Raji (cell line): ENCODE results near the gene PODNL1.

Source experiments
- POLR2A ChIP-seq: IDR thresholded peaks from 2 replicates; pipeline ENCODE4 v1.6.1; 2011; ENCODE audit warnings: low read depth, low read length, control low read depth; ENCODE audit not compliant: insufficient read depth

Gene PODNL1

GRCh38 chr19:13923194-13923987, 14.8 kb downstream of the PODNL1 start:
- TF ChIP-seq POLR2A = no peak

GRCh38 chr19:13920940-13921747, 17.1 kb downstream of the PODNL1 start:
- TF ChIP-seq POLR2A = no peak

- no peak for TF ChIP-seq POLR2A
These were observed 17.7 kb downstream of the PODNL1 start for GRCh38 chr19:13920524-13920923.

DNA sequence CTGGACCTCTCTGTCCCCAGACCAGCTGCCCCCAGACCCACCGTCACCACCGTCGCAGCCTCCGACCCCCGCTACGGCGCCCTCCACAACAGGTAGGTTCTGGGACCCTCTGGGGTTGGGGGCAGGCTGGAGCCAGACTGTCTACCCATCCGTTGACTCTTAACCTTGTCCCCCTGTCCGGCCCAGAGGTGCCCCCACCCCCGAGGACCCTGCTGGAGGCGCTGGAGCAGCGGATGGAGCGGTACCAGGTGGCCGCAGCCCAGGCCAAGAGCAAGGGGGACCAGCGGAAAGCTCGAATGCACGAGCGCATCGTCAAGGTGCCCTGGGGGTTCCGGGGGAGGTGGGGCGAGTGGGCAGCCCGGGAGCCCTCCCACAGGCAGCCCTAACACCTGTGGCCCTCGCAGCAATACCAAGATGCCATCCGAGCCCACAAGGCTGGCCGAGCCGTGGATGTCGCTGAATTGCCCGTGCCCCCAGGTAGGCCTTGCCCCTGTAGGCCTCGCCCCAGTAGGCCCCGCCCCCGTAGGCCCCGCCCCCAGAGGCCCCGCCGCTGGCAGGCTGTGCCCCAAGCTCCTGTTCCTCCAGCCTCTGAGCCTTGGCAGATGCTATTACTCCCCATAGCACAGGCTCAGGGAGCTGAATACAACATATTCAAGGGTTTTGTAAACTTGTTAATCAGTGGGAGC, 19.3 kb downstream of the PODNL1 start:
- no peak for TF ChIP-seq POLR2A

DNA sequence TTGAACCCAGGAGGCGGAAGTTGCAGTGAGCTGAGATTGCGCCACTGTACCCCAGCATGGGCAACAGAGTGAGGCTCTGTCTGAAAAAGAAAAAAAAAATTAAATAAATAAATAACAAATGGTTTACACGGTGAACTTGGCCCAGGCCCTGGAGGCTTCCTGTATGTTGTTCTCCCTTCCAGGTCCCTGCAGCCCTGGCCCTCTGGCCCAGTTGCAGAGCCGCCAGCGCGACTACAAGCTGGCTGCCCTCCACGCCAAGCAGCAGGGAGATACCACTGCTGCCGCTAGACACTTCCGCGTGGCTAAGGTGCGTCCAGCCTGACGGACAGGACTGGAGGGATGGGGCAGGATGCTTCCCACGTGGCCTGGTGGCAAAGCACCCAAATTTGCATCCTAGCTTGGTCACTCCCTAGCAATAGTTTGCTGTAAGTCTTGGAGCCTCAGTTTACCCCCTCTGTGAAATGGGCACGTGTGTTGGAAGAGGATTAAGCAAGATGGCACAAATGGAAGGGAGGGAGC, 20.3 kb downstream of the PODNL1 start:
- no peak for TF ChIP-seq POLR2A

DNA sequence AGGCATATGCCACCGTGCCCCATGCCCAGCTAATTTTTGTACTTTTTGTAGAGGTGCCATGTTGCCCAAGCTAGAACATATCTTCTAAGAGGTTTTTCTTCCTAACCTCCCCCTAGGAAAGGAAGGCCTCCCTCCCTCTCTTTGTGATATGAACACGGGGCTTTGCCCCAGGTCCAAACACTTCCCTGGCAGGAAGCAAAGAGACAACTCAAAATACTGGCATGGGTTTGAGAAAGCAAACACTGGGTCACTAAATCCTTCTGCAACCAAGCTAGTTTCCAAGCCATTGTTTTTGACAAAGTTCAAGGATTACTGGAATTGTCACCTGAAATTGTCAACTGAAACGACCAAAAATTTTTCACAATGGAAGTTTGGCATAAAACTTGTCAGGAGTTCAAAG, 23.4 kb downstream of the PODNL1 start:
- no peak for TF ChIP-seq POLR2A

DNA sequence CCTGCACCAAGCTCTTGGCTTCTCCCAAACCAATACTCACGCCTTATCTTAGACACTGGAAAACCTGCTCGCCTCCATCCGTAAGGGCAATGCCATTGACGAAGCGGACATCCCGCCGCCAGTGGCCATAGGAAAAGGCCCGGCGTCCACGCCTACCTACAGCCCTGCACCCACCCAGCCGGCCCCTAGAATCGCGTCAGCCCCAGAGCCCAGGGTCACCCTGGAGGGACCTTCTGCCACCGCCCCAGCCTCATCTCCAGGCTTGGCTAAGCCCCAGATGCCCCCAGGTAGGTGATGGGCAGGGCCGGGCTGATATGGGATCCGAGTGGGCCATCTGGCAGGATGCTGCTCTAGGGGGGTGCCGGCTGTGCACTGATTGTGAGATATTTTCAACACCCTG, 24.9 kb downstream of the PODNL1 start:
- TF ChIP-seq POLR2A = no peak

GRCh38 chr19:13909430-13909829, 28.8 kb downstream of the PODNL1 start:
- no peak for TF ChIP-seq POLR2A

DNA sequence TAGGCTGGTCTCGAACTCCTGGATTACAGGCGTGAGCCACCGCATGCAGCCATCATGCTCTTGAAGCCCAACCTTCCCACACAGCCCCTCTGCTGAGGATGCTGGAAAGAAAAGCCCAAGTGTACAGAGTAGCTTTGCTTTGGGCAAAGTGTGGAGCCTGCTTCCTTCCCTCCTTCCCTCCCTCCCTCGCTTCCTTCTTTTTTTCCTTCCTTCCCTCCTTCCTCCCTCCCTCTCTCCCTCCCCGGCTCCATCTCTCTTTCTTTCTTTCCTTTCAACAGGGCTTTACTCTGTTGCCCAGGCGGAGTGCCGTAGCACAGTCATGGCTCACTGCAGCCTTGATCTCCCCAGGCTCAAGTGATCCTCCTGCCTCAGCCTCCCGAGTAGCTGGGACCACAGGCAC, 29.5 kb downstream of the PODNL1 start:
- TF ChIP-seq POLR2A = no peak

DNA sequence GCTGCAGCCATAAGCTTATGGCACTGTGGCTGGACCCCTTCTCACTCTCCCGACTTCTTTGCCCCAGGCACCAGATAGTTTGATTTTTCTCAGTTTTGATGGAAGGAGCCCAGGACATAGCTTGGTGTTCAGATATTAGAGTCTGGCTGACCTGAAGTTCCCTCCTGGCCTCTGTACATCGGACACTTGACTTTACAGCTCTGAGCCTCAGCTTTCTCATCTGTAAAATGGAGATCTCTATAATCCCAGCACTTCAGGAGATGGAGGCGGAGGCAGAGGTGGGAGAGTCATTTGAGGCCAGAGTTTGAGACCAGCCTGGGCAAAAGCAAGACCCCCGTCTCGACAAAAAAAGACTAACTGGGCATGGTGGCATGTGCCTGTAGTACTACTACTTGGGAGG, 31.3 kb downstream of the PODNL1 start:
- no peak for TF ChIP-seq POLR2A

- no peak for TF ChIP-seq POLR2A
These were observed 31.7 kb downstream of the PODNL1 start for GRCh38 chr19:13906521-13906904.

GRCh38 chr19:13905634-13906520, 32.3 kb downstream of the PODNL1 start, which contains the start of the genes BRME1 and CC2D1A:
BRME1 (minus strand) TSS chr19:13906117; CDS start chr19:13904892, 1,225 bp downstream.
CC2D1A (plus strand) TSS chr19:13906201; CDS start chr19:13906442, 241 bp downstream.
- peak; percentile 68 for TF ChIP-seq POLR2A

DNA sequence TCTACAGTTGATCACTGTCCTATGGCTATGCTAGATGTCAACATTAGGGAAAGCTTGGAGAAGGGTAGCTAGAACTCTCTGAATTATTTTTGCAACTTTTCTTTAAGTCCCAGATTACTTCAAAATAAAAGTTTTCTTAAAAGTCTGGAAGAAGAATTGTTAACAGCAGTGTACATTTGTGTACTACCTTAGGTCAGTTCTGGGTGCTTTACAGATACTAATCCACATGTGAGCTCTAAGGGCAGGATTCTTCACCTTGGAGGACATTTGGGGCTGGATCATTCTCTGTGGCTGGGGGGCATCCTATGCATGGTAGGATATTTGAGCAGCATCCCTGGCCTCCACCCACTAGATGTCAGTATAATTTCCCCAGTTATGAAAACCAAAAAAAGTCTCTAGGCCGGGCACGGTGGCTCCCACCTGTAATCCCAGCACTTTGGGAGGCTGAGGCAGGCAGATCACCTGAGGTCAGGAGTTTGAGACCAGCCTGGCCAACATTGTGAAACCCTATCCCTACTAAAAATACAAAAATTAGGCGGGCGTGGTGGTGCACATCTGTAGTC, 35.1 kb downstream of the PODNL1 start:
- no peak for TF ChIP-seq POLR2A
